ENCODE results near the gene NR2C2.

Gene NR2C2

GRCh38 chr3:14921811-14922705 lies 25.3 kb upstream of the NR2C2 start:
- no peak for FAIRE-seq

GRCh38 chr3:14922863-14923262 lies 24.5 kb upstream of the NR2C2 start:
- no peak for FAIRE-seq

GRCh38 chr3:14923476-14923875 lies 23.9 kb upstream of the NR2C2 start:
- FAIRE-seq: no peak

- FAIRE-seq: peak; percentile 78
These were observed 21.4 kb upstream of the NR2C2 start for GRCh38 chr3:14925729-14926591.

- FAIRE-seq: no peak
These were observed 20.8 kb upstream of the NR2C2 start for GRCh38 chr3:14926592-14926991.

GRCh38 chr3:14927308-14927707 lies 20.1 kb upstream of the NR2C2 start:
- FAIRE-seq: no peak

- FAIRE-seq: no peak
These were observed 17.9 kb upstream of the NR2C2 start for GRCh38 chr3:14929310-14930074.

- no peak for FAIRE-seq
These were observed 13.5 kb upstream of the NR2C2 start for GRCh38 chr3:14933820-14934425.

GRCh38 chr3:14935592-14936345 lies 11.6 kb upstream of the NR2C2 start:
- no peak for FAIRE-seq

GRCh38 chr3:14938954-14939353 lies 8.4 kb upstream of the NR2C2 start:
- no peak for FAIRE-seq

GRCh38 chr3:14941871-14942270 lies 5.5 kb upstream of the NR2C2 start:
- FAIRE-seq: no peak

GRCh38 chr3:14943042-14943441 lies 4.3 kb upstream of the NR2C2 start:
- no peak for FAIRE-seq

- no peak for FAIRE-seq
These were observed 1.1 kb upstream of the NR2C2 start for GRCh38 chr3:14946236-14946635.

GRCh38 chr3:14946739-14947099 lies 664 bp upstream of the NR2C2 start:
- no peak for FAIRE-seq

- FAIRE-seq: peak; percentile 41
These were observed 664 bp downstream of the NR2C2 start for GRCh38 chr3:14947886-14948608.

- no peak for FAIRE-seq
These were observed 1.2 kb downstream of the NR2C2 start for GRCh38 chr3:14948609-14949038.

- FAIRE-seq: no peak
These were observed 1.7 kb downstream of the NR2C2 start for GRCh38 chr3:14949126-14949525.

- no peak for FAIRE-seq
These were observed 2.9 kb downstream of the NR2C2 start for GRCh38 chr3:14950274-14950673.

GRCh38 chr3:14957153-14957552 lies 9.8 kb downstream of the NR2C2 start:
- no peak for FAIRE-seq

GRCh38 chr3:14957925-14958324 lies 10.5 kb downstream of the NR2C2 start:
- no peak for FAIRE-seq

GRCh38 chr3:14959359-14959943 lies 12.1 kb downstream of the NR2C2 start:
- FAIRE-seq: no peak
